ENCODE results near the gene PLAAT5.
"Not testable (repeated sequence)": the region's sequence is repeated elsewhere in the genome, so short reads cannot be mapped to it uniquely, and the experiment has no call there.

Gene PLAAT5

DNA sequence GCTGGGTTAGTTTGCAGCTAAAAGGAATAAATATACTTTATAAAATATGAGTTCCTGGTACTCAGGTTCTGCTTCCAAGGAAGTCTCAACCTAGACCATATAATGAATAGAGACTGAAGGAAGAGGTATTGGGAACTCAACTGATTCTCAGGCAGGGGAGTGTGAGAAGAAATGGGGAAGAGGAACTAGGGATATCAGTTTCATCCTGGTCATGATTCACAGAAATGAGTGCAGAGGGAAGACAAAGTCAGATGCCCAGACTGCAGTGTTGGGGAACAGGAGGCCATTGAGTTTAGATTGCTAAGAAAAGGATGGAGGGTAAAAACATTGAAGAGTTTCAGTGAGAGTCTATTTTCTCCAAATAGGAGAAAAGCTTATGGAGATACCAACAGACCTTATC lies 28.8 kb downstream of the PLAAT5 start:
- no peak overlapping the region for H3K4me3 ChIP-seq (ENCODE audit: control insufficient read depth, low read depth, low read length)
- TF ChIP-seq, protein P1, sequence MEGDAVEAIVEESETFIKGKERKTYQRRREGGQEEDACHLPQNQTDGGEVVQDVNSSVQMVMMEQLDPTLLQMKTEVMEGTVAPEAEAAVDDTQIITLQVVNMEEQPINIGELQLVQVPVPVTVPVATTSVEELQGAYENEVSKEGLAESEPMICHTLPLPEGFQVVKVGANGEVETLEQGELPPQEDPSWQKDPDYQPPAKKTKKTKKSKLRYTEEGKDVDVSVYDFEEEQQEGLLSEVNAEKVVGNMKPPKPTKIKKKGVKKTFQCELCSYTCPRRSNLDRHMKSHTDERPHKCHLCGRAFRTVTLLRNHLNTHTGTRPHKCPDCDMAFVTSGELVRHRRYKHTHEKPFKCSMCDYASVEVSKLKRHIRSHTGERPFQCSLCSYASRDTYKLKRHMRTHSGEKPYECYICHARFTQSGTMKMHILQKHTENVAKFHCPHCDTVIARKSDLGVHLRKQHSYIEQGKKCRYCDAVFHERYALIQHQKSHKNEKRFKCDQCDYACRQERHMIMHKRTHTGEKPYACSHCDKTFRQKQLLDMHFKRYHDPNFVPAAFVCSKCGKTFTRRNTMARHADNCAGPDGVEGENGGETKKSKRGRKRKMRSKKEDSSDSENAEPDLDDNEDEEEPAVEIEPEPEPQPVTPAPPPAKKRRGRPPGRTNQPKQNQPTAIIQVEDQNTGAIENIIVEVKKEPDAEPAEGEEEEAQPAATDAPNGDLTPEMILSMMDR (conservative IDR thresholded peaks at IDR 0.05; ENCODE audit: control insufficient read depth, insufficient read depth, low read depth, low read length), result no peak
- DNase-seq (ENCODE audit: low read depth), result no peak

DNA sequence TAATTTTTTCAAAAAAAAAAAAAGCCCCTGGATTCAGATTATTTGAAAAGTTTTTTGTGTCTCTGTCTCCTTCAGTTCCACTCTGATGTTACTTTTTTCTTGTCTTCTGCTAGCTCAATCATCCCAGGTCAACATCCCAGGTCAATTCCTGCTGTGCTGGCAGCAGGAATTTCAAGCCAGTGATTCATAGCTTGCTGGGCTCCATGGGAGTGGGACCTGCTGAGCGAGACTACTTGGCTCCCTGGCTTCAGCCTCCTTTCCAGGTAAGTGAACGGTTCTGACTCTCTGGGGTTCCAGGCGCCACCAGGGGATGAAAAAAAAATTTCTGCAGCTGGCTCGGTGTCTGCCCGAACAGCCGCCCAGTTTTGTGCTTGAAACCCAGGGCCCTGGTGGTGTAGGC lies 31.4 kb downstream of the PLAAT5 start:
- H3K4me3 ChIP-seq (ENCODE audit: control insufficient read depth, low read depth, low read length), result no peak overlapping the region
- DNase-seq (ENCODE audit: low read depth), result no peak
- TF ChIP-seq, protein P1 (conservative IDR thresholded peaks at IDR 0.05; ENCODE audit: control insufficient read depth, insufficient read depth, low read depth, low read length), result no peak

DNA sequence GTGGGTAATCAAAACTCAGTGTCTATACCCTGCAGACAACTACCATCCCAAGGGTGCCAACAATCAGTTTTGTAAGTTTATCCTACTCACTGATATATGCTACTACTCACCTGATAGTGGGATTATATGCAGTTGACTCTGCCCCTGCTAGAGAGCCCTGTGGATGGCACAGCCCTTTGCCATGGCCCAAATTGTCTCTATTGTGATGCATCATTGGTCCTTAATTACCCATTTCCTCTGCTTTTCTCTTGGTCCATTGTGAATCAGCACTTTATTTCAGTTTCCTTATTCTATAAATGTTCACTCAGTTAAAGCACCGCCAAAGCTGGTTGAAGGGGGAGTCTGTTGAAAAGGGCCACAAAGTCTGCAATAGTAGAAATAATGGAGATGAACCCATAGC lies 42.3 kb downstream of the PLAAT5 start:
- TF ChIP-seq, protein P1 (conservative IDR thresholded peaks at IDR 0.05; ENCODE audit: control insufficient read depth, insufficient read depth, low read depth, low read length), result no peak
- H3K4me3 ChIP-seq (ENCODE audit: control insufficient read depth, low read depth, low read length), result no peak overlapping the region

DNA sequence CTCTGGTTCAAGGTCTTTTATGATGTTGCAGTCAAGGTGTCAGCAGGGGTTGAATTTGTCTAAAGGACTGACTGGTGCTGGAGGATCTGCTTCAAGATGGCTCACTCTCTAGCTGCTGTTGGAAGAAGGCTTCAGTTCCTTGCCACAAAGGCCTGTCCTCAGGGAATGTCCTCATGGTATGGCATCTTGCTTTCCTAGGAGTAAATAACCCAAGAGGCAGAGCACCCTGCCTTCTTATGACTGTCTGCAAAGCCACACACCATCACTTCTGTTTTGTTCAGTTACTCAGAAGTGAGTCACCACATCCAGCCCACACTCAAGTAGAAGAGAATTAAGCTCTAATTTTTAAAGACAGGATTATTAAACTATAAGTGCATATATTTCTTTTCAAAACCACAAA lies 45.2 kb downstream of the PLAAT5 start:
- no peak overlapping the region for H3K4me3 ChIP-seq (ENCODE audit: control insufficient read depth, low read depth, low read length)
- DNase-seq (ENCODE audit: low read depth), result peak; percentile 66
- TF ChIP-seq, protein P1 (conservative IDR thresholded peaks at IDR 0.05; ENCODE audit: control insufficient read depth, insufficient read depth, low read depth, low read length), result no peak

More for the DNA sequence above, 42.3 kb downstream of the PLAAT5 start:
- no peak for DNase-seq (ENCODE audit: low read depth)

DNA sequence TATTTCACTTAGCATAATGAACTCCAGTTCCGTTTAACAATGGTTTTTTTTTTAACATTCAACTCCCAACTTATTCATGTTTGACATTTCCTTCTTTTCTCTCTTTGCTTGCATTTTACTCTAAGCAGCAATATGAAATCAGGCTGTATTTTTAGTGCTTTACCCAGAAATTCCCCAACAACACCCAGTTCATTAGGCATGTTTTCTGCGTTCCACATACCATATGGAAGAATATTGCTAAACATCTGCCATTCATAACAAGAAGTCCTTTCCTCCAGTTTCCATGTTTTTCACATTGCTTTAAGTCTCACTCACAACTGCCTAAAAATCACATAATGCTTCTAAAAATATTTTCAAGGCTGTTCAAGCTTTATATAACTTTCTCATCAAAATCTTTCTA lies 45.8 kb downstream of the PLAAT5 start:
- TF ChIP-seq, protein P1 (conservative IDR thresholded peaks at IDR 0.05; ENCODE audit: control insufficient read depth, insufficient read depth, low read depth, low read length), result no peak
- DNase-seq (ENCODE audit: low read depth), result no peak
- H3K4me3 ChIP-seq (ENCODE audit: control insufficient read depth, low read depth, low read length), result no peak overlapping the region

DNA sequence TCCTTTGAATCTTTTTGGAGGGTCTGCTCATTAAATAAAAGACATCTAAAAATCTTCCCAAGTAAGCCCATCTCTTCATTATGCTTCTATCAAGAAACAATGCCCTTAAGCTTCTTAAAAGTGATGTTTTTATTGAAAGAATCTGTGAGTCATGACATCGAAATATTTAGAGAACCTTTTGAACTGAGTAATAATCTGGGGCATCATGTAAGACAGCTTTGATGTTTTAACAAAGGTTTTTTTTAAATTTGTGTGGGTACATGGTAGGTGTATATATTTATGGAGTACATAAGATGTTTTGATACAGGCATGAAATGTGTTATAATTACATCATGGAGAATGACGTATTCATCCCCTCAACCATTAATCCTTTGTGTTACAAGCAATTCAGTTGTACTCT lies 46.8 kb downstream of the PLAAT5 start:
- no peak overlapping the region for H3K4me3 ChIP-seq (ENCODE audit: control insufficient read depth, low read depth, low read length)
- DNase-seq (ENCODE audit: low read depth), result no peak
- TF ChIP-seq, protein P1 (conservative IDR thresholded peaks at IDR 0.05; ENCODE audit: control insufficient read depth, insufficient read depth, low read depth, low read length), result no peak

DNA sequence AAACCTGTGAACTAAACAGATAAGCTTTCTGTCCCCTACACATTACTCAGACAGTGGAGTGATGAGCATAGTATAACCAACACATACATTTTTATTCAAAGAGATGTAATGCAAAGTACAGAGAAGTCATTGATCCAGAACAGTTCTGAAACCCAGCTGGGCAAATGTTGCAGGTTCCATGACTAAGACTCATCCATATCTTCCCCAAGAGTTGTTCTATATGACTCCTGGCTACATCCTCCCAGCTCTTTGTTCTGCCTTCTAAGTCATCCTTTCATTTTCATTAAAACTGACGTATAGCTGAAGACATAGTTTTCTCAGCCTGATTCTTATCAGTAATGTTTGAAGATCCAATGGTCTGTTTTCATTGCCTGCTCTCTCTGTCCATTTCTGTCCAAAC lies 47.3 kb downstream of the PLAAT5 start:
- no peak overlapping the region for H3K4me3 ChIP-seq (ENCODE audit: control insufficient read depth, low read depth, low read length)
- DNase-seq (ENCODE audit: low read depth), result no peak
- TF ChIP-seq, protein P1 (conservative IDR thresholded peaks at IDR 0.05; ENCODE audit: control insufficient read depth, insufficient read depth, low read depth, low read length), result no peak

DNA sequence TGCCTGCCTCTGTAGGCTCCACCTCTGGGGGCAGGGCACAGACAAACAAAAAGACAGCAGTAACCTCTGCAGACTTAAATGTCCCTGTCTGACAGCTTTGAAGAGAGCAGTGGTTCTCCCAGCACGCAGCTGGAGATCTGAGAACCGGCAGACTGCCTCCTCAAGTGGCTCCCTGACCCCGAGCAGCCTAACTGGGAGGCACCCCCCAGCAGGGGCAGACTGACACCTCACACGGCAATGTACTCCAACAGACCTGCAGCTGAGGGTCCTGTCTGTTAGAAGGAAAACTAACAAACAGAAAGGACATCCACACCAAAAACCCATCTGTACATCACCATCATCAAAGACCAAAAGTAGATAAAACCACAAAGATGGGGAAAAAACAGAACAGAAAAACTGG lies 55.1 kb downstream of the PLAAT5 start:
- not testable (repeated sequence) for H3K4me3 ChIP-seq (ENCODE audit: control insufficient read depth, low read depth, low read length); DNase-seq (ENCODE audit: low read depth)

DNA sequence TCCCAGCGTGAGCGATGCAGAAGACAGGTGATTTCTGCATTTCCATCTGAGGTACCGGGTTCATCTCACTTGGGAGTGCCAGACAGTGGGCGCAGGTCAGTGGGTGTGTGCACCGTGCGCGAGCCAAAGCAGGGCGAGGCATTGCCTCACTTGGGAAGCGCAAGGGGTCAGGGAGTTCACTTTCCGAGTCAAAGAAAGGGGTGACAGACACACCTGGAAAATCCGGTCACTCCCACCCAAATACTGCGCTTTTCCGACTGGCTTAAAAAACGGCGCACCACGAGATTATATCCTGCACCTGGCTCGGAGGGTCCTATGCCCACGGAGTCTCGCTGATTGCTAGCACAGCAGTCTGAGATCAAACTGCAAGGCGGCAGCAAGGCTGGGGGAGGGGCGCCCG lies 55.6 kb downstream of the PLAAT5 start:
- H3K4me3 ChIP-seq (ENCODE audit: control insufficient read depth, low read depth, low read length); DNase-seq (ENCODE audit: low read depth): not testable (repeated sequence)

DNA sequence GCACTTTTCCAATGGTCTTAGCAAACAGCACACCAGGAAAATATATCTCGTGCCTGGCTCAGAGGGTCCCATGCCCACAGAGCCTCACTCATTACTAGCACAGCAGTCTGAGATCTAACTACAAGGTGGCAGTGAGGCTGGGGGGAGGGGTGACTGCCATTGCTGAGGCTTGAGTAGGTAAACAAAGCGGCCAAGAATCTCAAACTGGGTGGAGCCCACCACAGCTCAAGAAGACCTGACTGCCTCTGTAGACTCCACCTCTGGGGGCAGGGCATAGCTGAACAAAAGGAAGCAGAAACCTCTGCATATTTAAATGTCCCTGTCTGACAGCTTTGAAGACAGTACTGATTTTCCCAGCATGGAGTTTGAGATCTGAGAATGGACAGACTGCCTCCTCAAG lies 60.2 kb downstream of the PLAAT5 start:
- not testable (repeated sequence) for DNase-seq (ENCODE audit: low read depth); H3K4me3 ChIP-seq (ENCODE audit: control insufficient read depth, low read depth, low read length)

Data from fibroblast of mammary gland (primary cell).